HG03354 (cell line): ENCODE measurements around the gene HK1.
"Not testable (repeated sequence)": the region's sequence is repeated elsewhere in the genome, so short reads cannot be mapped to it uniquely, and the experiment has no call there.

ENCODE experiments used
- ATAC-seq: cut with Tn5 transposase; IDR thresholded peaks from one replicate; pipeline ENCODE4 v1.9.1; 2021; ENCODE audit warnings: mild to moderate bottlenecking; ENCODE audit not compliant: unreplicated experiment, poor library complexity, severe bottlenecking

HK1 gene

GRCh38 chr10:69253171-69253570 lies 25.1 kb upstream of the HK1 start:
- no peak for ATAC-seq

- ATAC-seq = no peak
These were observed 23.4 kb upstream of the HK1 start for GRCh38 chr10:69254877-69255276.

- ATAC-seq = no peak
These were observed 18.6 kb upstream of the HK1 start for GRCh38 chr10:69259547-69260243.

GRCh38 chr10:69261184-69261583 lies 17.1 kb upstream of the HK1 start:
- ATAC-seq = no peak

DNA sequence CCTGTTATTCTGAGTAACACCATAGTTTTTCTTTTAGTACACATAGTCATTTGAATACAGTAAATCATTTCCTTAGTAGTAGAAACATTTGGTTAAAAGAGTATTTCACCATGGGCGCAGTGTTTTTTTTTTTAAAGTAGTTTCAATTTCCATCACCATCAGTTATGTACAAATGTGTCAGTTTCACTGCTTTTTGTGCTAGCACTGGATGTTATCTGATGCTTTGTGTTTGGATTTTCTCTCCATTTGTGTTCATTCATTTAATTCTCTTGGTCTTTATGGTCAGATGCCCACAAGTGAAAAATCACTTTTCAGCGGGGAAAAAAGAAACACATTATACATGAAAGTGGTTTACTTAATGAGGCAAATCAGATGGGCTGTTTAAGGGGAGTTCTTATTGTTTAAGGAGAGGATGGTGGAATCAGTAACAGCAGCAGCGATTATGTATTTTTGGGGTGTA lies 16.0 kb upstream of the HK1 start:
- ATAC-seq = peak; percentile 63

GRCh38 chr10:69265521-69265920 lies 12.8 kb upstream of the HK1 start:
- no peak for ATAC-seq

GRCh38 chr10:69268761-69269416 lies 9.4 kb upstream of the HK1 start:
- no peak for ATAC-seq

GRCh38 chr10:69269761-69270160 lies 8.5 kb upstream of the HK1 start:
- ATAC-seq = no peak

GRCh38 chr10:69270990-69271389 lies 7.3 kb upstream of the HK1 start:
- ATAC-seq = no peak

DNA sequence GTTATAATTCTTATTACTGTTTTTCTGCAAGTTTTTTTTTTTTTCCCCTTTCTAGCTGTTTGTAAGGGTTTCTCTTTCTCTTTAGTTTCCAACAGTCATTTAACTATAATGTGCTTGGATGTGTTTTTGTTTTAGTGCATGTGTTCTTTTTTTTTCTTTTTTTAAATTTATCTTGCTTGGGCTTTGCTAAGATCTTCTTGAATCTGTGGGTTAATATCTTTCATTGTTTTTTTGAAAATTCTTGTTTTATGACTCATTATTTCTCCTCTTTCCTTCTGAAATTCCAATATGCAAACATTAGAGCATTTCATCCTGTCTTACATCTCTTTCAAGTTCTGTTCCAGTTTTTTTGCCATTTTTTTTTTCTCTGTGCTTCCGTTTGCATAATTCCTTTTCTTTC lies 5.7 kb upstream of the HK1 start:
- ATAC-seq = no peak

DNA sequence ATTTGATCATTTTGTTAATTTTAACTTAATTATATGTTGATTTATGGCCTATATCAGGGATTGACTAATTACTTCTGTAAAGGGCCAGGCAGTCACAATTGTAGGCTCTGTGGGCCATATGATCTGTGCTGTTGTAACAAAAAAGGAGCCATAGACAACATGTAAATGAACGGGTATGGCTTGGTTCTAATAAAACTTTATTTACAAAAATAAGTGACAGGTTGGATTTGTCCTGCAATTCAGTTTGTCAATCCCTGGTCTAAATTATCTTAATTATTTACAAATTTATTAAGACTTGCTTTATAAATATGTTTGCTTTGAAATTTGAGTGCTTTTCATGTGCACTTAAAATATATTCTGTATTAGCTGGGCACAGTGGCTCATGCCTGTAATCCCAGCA lies 2.9 kb upstream of the HK1 start:
- ATAC-seq = no peak

DNA sequence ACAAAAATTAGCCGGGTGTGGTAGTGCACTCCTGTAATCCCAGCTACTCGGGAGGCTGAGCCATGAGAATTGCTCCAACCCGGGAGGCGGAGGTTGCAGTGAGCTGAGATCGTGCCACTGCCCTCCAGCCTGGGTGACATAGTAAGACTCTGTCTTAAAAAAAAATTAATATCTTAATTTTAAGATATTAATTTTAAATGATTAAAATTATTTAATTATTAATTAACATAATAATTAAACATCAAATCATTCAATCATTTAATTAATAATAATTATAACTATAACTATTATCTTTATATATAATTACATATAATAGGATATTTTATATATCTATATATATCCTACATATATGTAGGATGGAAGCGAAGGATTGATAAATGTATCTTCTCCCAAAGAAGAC lies 1.8 kb upstream of the HK1 start:
- no peak for ATAC-seq

- ATAC-seq = no peak
These were observed 814 bp downstream of the HK1 start for GRCh38 chr10:69279110-69279509.

GRCh38 chr10:69281507-69282413 lies 3.5 kb downstream of the HK1 start:
- no peak for ATAC-seq

DNA sequence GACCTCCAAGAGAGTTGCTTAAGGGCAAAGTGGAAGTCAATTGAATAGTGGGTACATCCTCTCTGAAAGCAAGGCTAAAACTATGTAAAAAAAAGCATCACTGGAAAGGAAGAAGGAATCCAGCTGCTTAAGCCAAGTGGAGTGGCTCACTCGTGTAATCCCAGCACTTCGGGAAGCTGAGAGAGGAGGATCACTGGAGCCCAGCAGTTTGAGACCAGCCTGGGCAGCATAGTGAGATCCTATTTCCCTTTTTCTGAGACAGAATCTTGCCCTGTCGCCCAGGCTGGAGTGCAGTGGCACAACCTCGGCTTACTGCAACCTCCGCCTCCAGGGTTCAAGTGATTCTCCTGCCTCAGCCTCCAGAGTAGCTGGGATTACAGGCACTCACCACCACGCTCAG lies 6.1 kb downstream of the HK1 start:
- ATAC-seq = not testable (repeated sequence)

DNA sequence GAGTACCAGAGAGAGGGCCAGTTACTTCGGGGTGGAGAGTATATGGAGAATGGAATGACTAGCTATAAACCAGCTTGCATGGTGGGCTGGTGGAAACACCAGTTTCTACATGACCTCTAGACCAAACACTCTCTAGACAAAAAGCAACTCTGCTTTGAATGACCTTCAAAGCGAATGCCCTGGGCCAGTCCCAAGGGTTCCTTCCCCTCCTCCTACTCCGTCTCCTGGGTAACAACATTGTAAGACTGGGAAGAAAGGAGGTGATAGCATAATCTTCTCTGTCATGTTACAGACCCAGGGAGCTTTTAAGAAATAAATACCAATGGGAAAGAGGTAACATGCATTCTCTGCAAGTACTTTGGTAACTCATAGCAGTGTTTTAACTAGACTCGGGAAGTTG lies 7.4 kb downstream of the HK1 start:
- ATAC-seq = no peak

DNA sequence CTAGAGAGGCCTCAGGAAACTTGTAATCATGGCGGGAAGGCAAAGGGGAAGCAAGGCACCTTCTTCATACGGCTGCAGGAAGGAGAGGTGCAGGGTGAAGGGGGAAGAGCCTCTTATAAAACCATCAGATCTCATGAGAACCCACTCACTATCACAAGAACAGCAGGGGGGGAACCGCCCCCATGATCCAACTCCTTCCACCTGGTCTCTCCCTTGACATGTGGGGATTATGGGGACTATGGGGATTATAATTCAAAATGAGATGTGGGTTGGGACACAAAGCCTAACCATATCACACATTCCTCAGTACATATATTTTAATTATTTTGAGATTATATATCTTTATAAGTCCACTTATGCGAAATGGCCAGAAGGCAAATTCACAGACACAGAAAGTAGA lies 8.9 kb downstream of the HK1 start:
- ATAC-seq = no peak

- ATAC-seq = no peak
These were observed 12.7 kb downstream of the HK1 start for GRCh38 chr10:69290993-69291392.

DNA sequence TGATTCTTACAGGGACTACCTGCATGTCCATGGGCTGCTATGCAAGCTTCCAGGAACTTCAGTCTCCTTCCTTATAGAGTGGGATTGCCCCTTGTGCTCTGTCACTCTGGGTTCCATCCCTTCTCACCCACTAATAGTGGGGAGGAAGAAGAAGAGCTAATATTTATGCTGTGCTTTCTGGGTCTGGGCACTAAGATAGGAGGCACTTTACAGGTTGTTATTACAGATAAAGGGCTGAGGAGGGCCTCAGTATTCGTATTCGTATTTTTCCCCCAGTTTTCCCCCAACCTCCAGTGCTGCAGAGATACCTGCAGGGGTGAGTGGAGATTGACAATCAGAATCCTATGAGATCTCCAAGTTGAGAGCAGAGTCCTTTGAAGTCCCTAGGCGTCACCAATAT lies 14.2 kb downstream of the HK1 start:
- ATAC-seq = no peak

DNA sequence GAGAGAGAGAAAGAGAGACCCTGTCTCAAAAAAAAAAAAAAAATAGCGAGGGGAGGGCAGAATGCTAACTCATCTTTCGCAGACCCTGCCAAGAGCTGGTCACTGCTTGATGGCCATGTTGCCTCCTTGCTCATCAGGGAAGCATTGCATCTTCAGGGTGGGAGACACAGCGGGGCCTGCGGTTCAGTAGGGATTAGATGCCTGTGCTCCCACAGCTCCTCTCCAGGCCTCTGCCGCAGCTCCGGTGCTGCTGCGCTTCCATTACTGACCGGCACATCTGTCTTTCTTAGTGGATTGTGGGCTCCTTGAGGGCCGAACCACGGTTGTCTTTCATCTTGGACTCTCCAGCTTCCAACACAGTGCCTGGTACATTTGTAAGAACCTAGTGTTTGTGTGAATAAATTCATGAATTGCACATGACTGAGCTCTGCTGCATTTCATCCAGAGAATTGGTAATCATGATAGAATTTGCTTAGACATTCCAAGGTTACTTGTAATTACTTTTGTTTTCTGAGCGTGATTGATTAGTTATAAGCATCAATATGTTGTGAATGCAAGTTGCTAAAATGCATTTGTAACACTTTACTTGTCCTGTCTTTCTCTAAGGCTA lies 16.8 kb downstream of the HK1 start:
- no peak for ATAC-seq
